Measurements from ENCODE around the gene PLXNB2.
"Not testable (repeated sequence)": the region's sequence is repeated elsewhere in the genome, so short reads cannot be mapped to it uniquely, and the experiment has no call there.

Gene PLXNB2

GRCh38 chr22:50306753-50307749 is at the start of gene PLXNB2:
Gene PLXNB2, minus strand, starts transcription at chr22:50307646. Its CDS starts 17,062 bp downstream, at chr22:50290584.
- in situ Hi-C loops (cut with MboI; ENCODE audit: low sequenced_read_pairs): no loop called here

- in situ Hi-C loops (cut with MboI; ENCODE audit: low sequenced_read_pairs): no loop called here
Measured at GRCh38 chr22:50357222-50357621, 49.8 kb upstream of the PLXNB2 start.

- in situ Hi-C loops (cut with MboI; ENCODE audit: low sequenced_read_pairs): no loop called here
Measured at GRCh38 chr22:50356186-50356585, 48.7 kb upstream of the PLXNB2 start.

GRCh38 chr22:50348058-50348457 is 40.6 kb upstream of the PLXNB2 start:
- in situ Hi-C loops (cut with MboI; ENCODE audit: low sequenced_read_pairs): no loop called here

- in situ Hi-C loops (cut with MboI; ENCODE audit: low sequenced_read_pairs): no loop called here
Measured at GRCh38 chr22:50347157-50347556, 39.7 kb upstream of the PLXNB2 start.

GRCh38 chr22:50346470-50346869 is 39.0 kb upstream of the PLXNB2 start:
- in situ Hi-C loops (cut with MboI; ENCODE audit: low sequenced_read_pairs): no loop called here

- in situ Hi-C loops (cut with MboI; ENCODE audit: low sequenced_read_pairs): no loop called here
Measured at GRCh38 chr22:50343541-50343935, 36.1 kb upstream of the PLXNB2 start.

DNA sequence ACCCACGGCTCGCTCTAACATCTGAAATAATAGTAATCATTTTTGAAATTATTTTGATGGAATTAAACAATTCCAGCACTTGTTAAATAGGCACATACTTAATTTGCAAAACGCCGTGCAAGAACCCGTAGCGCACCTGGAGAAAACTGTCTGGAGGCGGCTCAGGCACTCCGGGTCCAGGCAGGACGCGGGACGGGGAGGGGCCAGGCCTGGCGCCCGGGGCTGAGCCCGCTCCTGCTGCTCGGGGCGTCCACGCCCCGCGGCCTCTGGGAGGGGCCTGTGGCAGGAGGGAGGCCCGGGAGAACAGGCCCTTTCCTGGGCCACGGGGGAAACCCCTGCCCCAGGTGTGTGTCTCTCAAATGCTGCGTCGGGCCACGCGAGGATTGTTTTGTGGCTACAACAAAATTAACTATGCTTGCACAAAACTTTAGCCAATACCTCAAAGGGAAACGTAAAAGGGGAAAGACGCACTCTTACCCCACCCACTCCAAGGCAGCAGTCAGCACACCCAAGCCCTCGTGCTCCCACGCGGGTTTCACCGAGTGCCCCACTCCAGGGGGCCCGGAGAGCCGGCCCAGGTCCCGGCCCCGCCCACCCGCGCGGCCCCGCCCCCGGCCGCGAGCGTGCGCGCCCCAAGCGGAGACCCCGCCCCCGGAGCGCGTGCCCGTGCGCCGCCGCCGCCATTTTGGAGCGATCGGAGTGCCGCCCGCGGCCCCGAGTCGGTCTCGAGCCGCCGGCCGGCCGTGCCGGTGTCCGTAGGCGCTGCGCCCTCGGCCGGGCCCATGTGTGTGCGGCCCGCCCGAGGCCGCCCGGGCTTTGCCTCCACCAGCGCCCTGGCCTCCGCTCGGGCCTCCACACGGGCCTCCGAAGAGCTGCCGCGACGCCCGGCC is 35.5 kb upstream of the PLXNB2 start, which contains the start of gene PPP6R2:
PPP6R2 (plus strand) TSS at position 677 of the 890 bp plus-strand sequence. CDS start 50,582 bp downstream, outside the sequence.
- in situ Hi-C loops (cut with MboI; ENCODE audit: low sequenced_read_pairs): no loop called here

GRCh38 chr22:50341977-50342650 is 34.7 kb upstream of the PLXNB2 start:
- in situ Hi-C loops (cut with MboI; ENCODE audit: low sequenced_read_pairs): no loop called here

DNA sequence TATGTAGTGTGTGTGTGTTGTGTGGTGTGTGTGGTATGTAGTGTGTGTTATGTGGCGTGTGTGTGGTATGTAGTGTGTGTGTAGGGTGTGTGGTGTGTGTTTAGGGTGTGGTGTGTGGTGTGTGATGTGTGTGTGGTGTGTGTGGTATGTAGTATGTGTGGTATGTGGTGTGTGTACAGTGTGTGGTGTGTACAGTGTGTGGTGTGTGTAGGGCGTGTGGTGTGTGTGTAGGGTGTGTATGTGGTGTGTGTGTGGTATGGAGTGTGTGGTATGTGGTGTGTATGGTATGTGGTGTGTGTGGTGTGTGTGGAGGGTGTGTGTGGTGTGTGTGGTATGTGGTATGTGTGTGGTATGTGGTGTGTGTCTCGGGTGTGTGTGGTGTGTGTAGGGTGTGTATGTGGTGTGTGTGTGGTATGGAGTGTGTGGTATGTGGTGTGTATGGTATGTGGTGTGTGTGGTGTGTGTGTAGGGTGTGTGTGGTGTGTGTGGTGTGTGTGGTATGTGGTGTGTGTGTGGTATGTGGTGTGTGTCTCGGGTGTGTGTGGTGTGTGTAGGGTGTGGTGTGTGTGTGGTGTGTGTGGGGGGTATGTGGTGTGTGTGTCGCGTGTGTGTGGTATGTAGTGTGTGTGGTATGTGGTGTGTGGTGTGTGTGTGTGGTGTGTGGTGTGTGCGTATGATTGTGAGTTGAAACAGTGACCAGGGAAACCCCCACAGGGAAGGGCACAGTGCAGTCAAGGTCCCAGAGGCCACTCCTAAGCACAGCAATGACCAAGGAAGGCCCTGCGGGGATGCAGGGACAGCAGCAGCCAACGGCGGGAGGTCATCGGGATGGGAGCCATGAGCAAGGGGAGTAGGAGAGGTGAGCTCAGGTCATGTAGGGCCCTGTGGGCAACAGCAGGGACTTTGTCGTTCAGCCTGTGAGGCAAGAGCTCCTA is 32.8 kb upstream of the PLXNB2 start:
- in situ Hi-C loops (cut with MboI; ENCODE audit: low sequenced_read_pairs): no loop called here

DNA sequence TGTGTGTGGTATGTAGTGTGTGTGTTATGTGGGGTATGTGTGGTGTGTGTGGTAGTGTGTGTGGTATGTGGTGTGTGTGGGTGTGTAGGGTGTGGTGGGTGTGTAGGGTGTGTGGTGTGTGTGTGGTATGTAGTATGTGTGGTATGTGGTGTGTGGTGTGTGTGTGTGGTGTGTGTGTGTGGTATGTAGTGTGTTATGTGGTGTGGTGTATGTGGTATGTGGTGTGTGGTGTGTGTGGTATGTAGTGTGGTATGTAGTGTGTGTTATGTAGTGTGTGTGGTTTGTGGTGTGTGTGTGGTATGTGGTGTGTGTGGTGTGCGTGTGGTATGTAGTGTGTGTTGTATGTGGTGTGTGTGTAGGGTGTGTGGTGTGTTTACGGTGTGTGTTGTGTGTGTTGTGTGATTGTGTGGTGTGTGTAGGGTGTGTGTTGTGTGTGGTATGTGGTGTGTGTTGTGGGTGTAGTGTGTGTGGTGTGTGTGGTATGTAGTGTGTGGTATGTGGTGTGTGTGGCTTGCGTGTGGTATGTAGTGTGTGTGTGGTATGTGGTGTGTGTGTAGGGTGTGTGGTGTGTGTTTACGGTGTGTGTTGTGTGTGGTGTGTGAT is 31.5 kb upstream of the PLXNB2 start:
- in situ Hi-C loops (cut with MboI; ENCODE audit: low sequenced_read_pairs): no loop called here

- in situ Hi-C loops (cut with MboI; ENCODE audit: low sequenced_read_pairs): no loop called here
Measured at GRCh38 chr22:50338042-50338573, 30.7 kb upstream of the PLXNB2 start.

- in situ Hi-C loops (cut with MboI; ENCODE audit: low sequenced_read_pairs): no loop called here
Measured at GRCh38 chr22:50337262-50338041, 30.0 kb upstream of the PLXNB2 start.

DNA sequence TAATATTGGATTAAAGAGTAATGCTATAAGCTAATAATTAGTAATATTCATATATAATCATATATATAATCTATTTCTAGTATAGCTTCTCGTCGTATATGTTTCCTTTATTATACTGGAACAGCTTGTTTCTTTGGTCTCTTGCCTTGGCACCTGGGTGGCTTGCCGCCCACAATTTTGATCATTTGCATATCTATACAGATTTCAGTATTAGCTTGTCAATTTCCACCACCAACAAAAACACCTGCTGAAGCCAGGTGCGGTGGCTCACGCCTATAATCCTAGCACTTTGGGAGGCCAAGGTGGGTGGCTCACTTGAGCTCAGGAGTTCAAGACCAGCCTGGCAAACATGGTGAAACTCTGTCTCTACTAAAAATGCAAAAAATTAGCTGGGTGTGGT is 27.0 kb upstream of the PLXNB2 start:
- in situ Hi-C loops (cut with MboI; ENCODE audit: low sequenced_read_pairs): not testable (repeated sequence)

DNA sequence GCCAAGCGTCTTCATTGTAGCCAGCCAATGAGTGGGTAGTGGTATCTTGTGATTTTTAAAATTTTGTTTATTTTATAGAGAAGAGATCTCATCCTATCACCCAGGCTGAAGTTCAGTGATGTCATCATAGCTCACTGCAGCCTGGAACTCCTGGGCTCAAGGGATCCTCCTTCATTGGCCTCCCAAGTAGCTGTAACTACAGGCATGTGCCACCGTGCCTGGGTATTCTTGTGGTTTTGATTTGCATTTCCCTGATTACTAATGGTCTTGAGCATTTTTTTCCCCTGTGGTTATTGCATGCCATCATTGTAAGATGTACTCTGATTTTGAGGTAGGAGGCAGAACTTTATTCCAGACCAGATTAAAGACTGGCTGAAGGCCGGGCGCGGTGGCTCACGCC is 21.8 kb upstream of the PLXNB2 start:
- in situ Hi-C loops (cut with MboI; ENCODE audit: low sequenced_read_pairs): loop anchor here (5.0 kb wide), 1 partner anchor 52 kb away; no protein-coding TSS in a partner anchor

GRCh38 chr22:50327711-50328019 is 20.2 kb upstream of the PLXNB2 start:
- in situ Hi-C loops (cut with MboI; ENCODE audit: low sequenced_read_pairs): loop anchor here (5.0 kb wide), 1 partner anchor 50 kb away; no protein-coding TSS in a partner anchor

DNA sequence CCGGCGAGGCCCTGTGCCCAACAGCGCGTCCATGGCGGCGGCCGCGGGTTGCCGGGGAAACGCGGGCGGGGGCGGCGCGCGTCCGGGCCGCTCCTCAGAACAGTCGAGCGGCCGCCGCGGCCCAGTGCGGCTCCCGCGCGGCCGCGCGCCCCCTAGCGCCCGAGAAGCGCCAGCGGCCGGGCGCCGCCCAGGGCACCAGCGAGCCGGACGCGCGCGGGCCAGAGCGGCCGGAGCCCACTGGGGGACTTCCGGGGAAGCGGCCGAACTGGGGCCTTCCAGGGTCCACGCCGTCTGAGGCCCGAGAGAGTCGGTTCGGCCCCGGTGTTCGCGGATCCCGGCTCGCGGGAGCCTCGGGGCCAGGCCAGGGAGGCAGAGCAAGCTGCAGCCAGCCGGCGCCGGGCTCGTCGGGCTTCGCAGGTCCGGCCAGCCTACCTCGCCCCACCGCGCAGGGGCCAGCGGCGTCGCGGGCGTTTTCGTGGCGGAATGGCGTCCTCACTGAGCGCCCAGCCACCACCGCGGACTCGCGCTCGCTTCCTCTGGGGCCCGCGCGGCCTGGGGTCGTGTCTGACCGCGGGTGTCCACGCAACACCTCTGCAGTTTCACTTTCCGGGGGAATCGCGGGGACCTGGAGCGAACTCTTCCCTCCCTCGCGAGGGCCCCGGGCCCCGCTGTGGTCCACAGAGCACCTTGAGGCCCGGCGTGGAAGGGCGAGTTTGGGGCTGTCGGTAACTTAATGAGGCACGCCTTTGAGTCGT is 19.7 kb upstream of the PLXNB2 start, which contains the start of gene DENND6B:
DENND6B (minus strand) TSS at position 57 of the 755 bp plus-strand sequence; CDS start at position 33, 24 bp downstream.
- in situ Hi-C loops (cut with MboI; ENCODE audit: low sequenced_read_pairs): loop anchor here (5.0 kb wide), 1 partner anchor 50 kb away; no protein-coding TSS in a partner anchor
